CD8-positive, alpha-beta memory T cell (primary cell): ENCODE data around the gene NUDT19. TPM values are rescaled to one million over a fixed set of nuclear protein-coding genes. Genes with fewer than 3 reads are reported as not detected.
"Not testable (repeated sequence)": the region's sequence is repeated elsewhere in the genome, so short reads cannot be mapped to it uniquely, and the experiment has no call there.

ENCODE experiments used
- CTCF ChIA-PET: fragments of 350-600 bp; sonication (Branson Sonifier 250); formaldehyde crosslinking; loops from one replicate; lab custom pipeline; 2021; ENCODE audit warnings: antibody characterized with exemption; lab: Charles Lee
- POLR2A ChIA-PET: fragments of 350-600 bp; sonication (Branson Sonifier 250); formaldehyde crosslinking; loops from one replicate; lab custom pipeline; 2021; ENCODE audit warnings: antibody characterized with exemption; lab: Charles Lee
- DNase-seq, 5 donors: peaks; one replicate each; pipeline versions ENCODE4 v3.0.0 to v3.0.0-alpha.2; 2020 to 2022; ENCODE audit warnings: mixed read lengths in 1 of 5
- H3K27ac ChIP-seq: one replicate; pipeline ENCODE4 v1.7.0; 2013; ENCODE audit warnings: low read depth, mild to moderate bottlenecking, low read length, moderate library complexity
- H3K27me3 ChIP-seq: 2 replicates; pipeline ENCODE4 v1.7.0; 2013; ENCODE audit warnings: low read length, mild to moderate bottlenecking; ENCODE audit not compliant: insufficient read depth, poor library complexity, severe bottlenecking
- H3K36me3 ChIP-seq: 2 replicates; pipeline ENCODE4 v1.7.0; 2013; ENCODE audit warnings: mild to moderate bottlenecking, low read length, moderate library complexity; ENCODE audit not compliant: insufficient read depth
- H3K4me1 ChIP-seq: 2 replicates; pipeline ENCODE4 v1.7.0; 2013; ENCODE audit warnings: mild to moderate bottlenecking, low read length, moderate library complexity; ENCODE audit not compliant: insufficient read depth
- H3K4me3 ChIP-seq: 2 replicates; pipeline ENCODE4 v1.7.0; 2013; ENCODE audit warnings: mild to moderate bottlenecking, low read length
- H3K9me3 ChIP-seq: 2 replicates; pipeline ENCODE4 v1.7.0; 2013; ENCODE audit warnings: mild to moderate bottlenecking, low read length
- H3K27ac Mint-ChIP-seq, 8 donors: one replicate each; pipeline ENCODE4 v1.8.0; 2020 to 2021; ENCODE audit warnings: mixed read lengths in 8 of 8, mild to moderate bottlenecking in 6 of 8, inconsistent platforms in 3 of 8, moderate library complexity in 3 of 8
- H3K27me3 Mint-ChIP-seq, 2 donors: one replicate each; pipeline ENCODE4 v1.8.0; 2020 to 2021; ENCODE audit warnings: mixed read lengths in 2 of 2, mild to moderate bottlenecking in 1 of 2, moderate library complexity in 1 of 2
- H3K36me3 Mint-ChIP-seq, 3 donors: one replicate each; pipeline ENCODE4 v1.8.0; 2020 to 2021; ENCODE audit warnings: mixed read lengths in 3 of 3, inconsistent platforms in 1 of 3, mild to moderate bottlenecking in 1 of 3
- H3K4me1 Mint-ChIP-seq, 3 donors: one replicate each; pipeline ENCODE4 v1.8.0; 2020 to 2021; ENCODE audit warnings: mixed read lengths in 3 of 3, inconsistent platforms in 1 of 3, mild to moderate bottlenecking in 1 of 3
- H3K4me3 Mint-ChIP-seq, 7 donors: one replicate each; pipeline ENCODE4 v1.8.0; 2020 to 2021; ENCODE audit warnings: mixed read lengths in 7 of 7, mild to moderate bottlenecking in 6 of 7, moderate library complexity in 4 of 7, inconsistent platforms in 2 of 7
- H3K9me3 Mint-ChIP-seq, 5 donors: one replicate each; pipeline ENCODE4 v1.8.0; 2020 to 2022; ENCODE audit warnings: mixed read lengths in 5 of 5, mild to moderate bottlenecking in 3 of 5, moderate library complexity in 2 of 5, inconsistent platforms in 1 of 5
- polyA plus RNA-seq: library from polyadenylated mRNA; unstranded; fragments of 300-500 nt; fragmentation: Illumina TruSeq; gene quantifications from one replicate; pipeline ENCODE4 v1.2.3, GENCODE V29; 2021
- total RNA-seq, 2 experiments: library from RNA; stranded (reverse); gene quantifications; one replicate each; pipeline ENCODE4 v1.2.3, GENCODE V29; 2021

The NUDT19 gene
- total RNA-seq = 10 to 100 TPM; 19.5 to 20.6 TPM
- polyA plus RNA-seq = 5.0 TPM

DNA sequence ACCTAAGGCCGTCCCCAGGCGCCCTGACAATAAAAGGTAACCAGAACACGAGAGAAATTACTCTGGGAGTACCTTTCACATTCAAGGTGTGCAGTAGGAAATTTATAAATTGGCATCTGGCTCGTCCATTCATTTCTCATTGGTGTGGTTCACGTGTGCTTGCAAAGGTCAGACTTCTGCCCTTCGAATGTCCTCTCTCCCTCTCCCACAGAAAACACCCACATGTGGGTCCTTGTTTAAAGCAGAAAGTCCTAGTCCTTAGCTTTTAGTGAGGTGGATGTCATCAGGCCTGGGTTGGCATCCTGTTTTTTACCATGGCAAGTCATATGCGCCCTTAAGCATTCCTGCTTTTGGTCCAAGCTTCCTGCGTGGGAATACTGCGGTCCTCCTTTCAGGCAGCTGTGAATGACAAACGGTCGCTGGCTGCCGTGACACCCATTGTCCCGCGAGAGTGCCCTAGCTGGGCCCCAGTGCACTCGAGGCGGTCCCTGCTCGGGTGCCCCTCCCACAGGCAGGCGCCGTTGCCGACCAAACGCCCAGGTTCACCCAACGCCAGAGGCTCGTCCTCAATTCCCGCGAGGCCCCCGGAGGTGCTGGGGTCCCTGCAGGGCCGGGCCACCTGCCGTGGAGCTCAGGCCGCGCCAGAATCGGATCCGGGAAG lies at the start of gene NUDT19:
Gene NUDT19 (plus strand): TSS at position 531 of the 661 bp plus-strand sequence. CDS start 140 bp downstream, outside the sequence.
- Histone ChIP-seq H3K4me1 (peaks cover 42% of the 10 kb centered on the region), H3K27ac (peak within 1 kb of the TSS; percentile 77), H3K27me3 (no peaks in the 10 kb centered on the region), H3K4me3 (peak within 1 kb of the TSS; percentile 76), H3K36me3 (no peaks in the 10 kb centered on the region), H3K9me3 (no peaks in the 10 kb centered on the region)
- no peaks in the 10 kb centered on the region for H3K27me3 Mint-ChIP-seq
- H3K4me1 Mint-ChIP-seq = peaks cover 47 to 57% (median 52%) of the 10 kb centered on the region in 3 donors
- ChIA-PET CTCF (interaction anchor here (0.6 to 1.4 kb wide), 4 partner anchors 9 to 96 kb away, joined by 3 to 5 read pairs (median 4); no protein-coding TSS in a partner anchor), POLR2A (interaction anchor here (0.8 to 1.4 kb wide), 4 partner anchors 10 to 485 kb away, joined by 4 to 25 read pairs (median 5); partner anchors contain the start of genes ANKRD27 and RGS9BP)
- peaks cover 0 to 30% (median 3%) of the 10 kb centered on the region in 3 donors for H3K36me3 Mint-ChIP-seq
- no peaks in the 10 kb centered on the region for H3K9me3 Mint-ChIP-seq
- DNase-seq = peak; percentile 50 to 85 (median 67)
- H3K27ac Mint-ChIP-seq = peak within 1 kb of the TSS; percentile 87 to 100 (median 97)
- peak within 1 kb of the TSS; percentile 88 to 97 (median 95) for H3K4me3 Mint-ChIP-seq

DNA sequence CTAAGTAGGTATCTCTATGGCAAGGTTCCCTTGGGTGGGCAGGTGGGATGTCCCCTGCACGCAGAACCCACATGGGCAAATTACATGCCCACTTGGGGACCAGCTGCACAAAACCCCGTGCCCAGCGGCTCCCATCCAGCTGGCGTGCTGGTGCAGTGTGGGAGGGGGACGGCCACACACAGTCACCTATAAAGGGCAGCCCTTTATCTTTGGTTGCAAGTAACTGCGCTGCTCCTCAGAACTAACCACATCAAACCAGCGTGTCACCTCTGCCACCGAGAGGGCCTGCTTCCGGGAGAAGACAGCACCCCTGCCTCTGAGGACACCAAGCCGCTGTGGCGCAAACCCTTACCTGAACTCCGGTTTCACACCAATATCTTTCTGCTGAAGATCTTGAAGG lies 48.9 kb upstream of the NUDT19 start:
- peak overlapping the region; percentile 24 to 76 (median 67) for H3K4me3 Mint-ChIP-seq
- peaks cover 27 to 33% (median 32%) of the 10 kb centered on the region in 3 donors for H3K4me1 Mint-ChIP-seq
- Histone ChIP-seq H3K27me3 (no peaks in the 10 kb centered on the region), H3K27ac (no peak overlapping the region), H3K9me3 (no peaks in the 10 kb centered on the region), H3K4me1 (peaks cover 24% of the 10 kb centered on the region), H3K4me3 (no peak overlapping the region), H3K36me3 (peaks cover 21% of the 10 kb centered on the region)
- ChIA-PET CTCF (interaction anchor here (0.6 kb wide), 1 partner anchor 151 kb away, joined by 3 read pairs; no protein-coding TSS in a partner anchor), POLR2A (interaction anchor here (0.6 kb wide), 1 partner anchor 151 kb away, joined by 9 read pairs; no protein-coding TSS in a partner anchor)
- H3K36me3 Mint-ChIP-seq = peaks cover 6 to 76% (median 18%) of the 10 kb centered on the region in 3 donors
- peak; percentile 26 to 79 (median 75) for DNase-seq
- no peaks in the 10 kb centered on the region for H3K27me3 Mint-ChIP-seq
- no peaks in the 10 kb centered on the region for H3K9me3 Mint-ChIP-seq
- peak overlapping the region; percentile 31 to 95 (median 80) for H3K27ac Mint-ChIP-seq

GRCh38 chr19:32646556-32646955 lies 45.1 kb upstream of the NUDT19 start:
- no peak for DNase-seq
- no peaks in the 10 kb centered on the region for H3K27me3 Mint-ChIP-seq
- Histone ChIP-seq H3K4me3 (no peak overlapping the region), H3K36me3 (peaks cover 4% of the 10 kb centered on the region), H3K9me3 (no peaks in the 10 kb centered on the region), H3K27me3 (no peaks in the 10 kb centered on the region), H3K4me1 (peaks cover 24% of the 10 kb centered on the region), H3K27ac (no peak overlapping the region)
- H3K27ac Mint-ChIP-seq = no peak overlapping the region
- peaks cover 27 to 32% (median 30%) of the 10 kb centered on the region in 3 donors for H3K4me1 Mint-ChIP-seq
- ChIA-PET CTCF (no interaction called here), POLR2A (no interaction called here)
- H3K4me3 Mint-ChIP-seq = peak overlapping the region in 1 of 7 donors; percentile 41
- no peaks in the 10 kb centered on the region for H3K9me3 Mint-ChIP-seq
- H3K36me3 Mint-ChIP-seq = peaks cover 0 to 72% (median 17%) of the 10 kb centered on the region in 3 donors

- DNase-seq = no peak
- H3K4me3 Mint-ChIP-seq = no peak overlapping the region
- H3K4me3 ChIP-seq = no peak overlapping the region
- H3K27me3 Mint-ChIP-seq = no peaks in the 10 kb centered on the region
- no peak overlapping the region for H3K27ac ChIP-seq
- H3K36me3 ChIP-seq = peaks cover 4% of the 10 kb centered on the region
- H3K27ac Mint-ChIP-seq = peak overlapping the region in 3 of 8 donors; percentile 33 to 88 (median 74)
- H3K4me1 Mint-ChIP-seq = peaks cover 20 to 28% (median 24%) of the 10 kb centered on the region in 3 donors
- H3K9me3 ChIP-seq = no peaks in the 10 kb centered on the region
- ChIA-PET POLR2A (no interaction called here), CTCF (interaction anchor here (0.9 kb wide), 1 partner anchor 14 kb away, joined by 3 read pairs; no protein-coding TSS in a partner anchor)
- H3K27me3 ChIP-seq = no peaks in the 10 kb centered on the region
- H3K4me1 ChIP-seq = peaks cover 21% of the 10 kb centered on the region
- H3K9me3 Mint-ChIP-seq = no peaks in the 10 kb centered on the region
- H3K36me3 Mint-ChIP-seq = peaks cover 0 to 70% (median 11%) of the 10 kb centered on the region in 3 donors
These were observed 44.3 kb upstream of the NUDT19 start for GRCh38 chr19:32647361-32647760.

- POLR2A ChIA-PET = no interaction called here
- no peak for DNase-seq
- Mint-ChIP-seq H3K9me3 (no peaks in the 10 kb centered on the region), H3K4me3 (no peak overlapping the region), H3K36me3 (peaks cover 0 to 64% (median 11%) of the 10 kb centered on the region in 3 donors), H3K27ac (no peak overlapping the region), H3K4me1 (peaks cover 0 to 10% (median under 1%) of the 10 kb centered on the region in 3 donors), H3K27me3 (no peaks in the 10 kb centered on the region)
- no peaks in the 10 kb centered on the region for H3K9me3 ChIP-seq
- no peaks in the 10 kb centered on the region for H3K4me1 ChIP-seq
- H3K4me3 ChIP-seq = no peak overlapping the region
- peaks cover 4% of the 10 kb centered on the region for H3K36me3 ChIP-seq
- no peak overlapping the region for H3K27ac ChIP-seq
- CTCF ChIA-PET = interaction anchor here (1.2 kb wide), 1 partner anchor 10 kb away, joined by 3 read pairs; no protein-coding TSS in a partner anchor
- H3K27me3 ChIP-seq = no peaks in the 10 kb centered on the region
These were observed 41.9 kb upstream of the NUDT19 start for GRCh38 chr19:32649751-32650150.

DNA sequence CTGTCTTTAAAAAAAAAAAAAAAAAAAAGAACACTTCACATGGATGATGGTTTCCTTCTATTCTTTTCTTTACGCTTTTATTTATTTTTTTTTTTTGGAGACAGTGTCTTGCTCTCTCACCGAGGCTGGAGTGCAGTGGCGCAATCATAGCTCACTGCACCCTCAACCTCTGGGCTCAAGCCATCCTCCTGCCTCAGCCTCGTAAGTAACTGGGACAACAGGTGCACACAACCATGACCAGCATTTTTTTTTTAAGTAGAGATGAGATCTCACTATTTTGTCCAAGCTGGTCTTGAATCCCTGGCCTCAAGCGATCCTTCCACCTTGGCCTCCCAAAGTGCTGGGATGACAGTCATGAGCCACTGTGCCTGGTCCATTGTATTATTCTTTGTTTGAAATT lies 41.0 kb upstream of the NUDT19 start:
- Mint-ChIP-seq H3K4me3 (no peak overlapping the region), H3K9me3 (no peaks in the 10 kb centered on the region), H3K4me1 (peaks cover 0 to 10% (median 0%) of the 10 kb centered on the region in 3 donors), H3K36me3 (peaks cover 0 to 70% (median 12%) of the 10 kb centered on the region in 3 donors), H3K27ac (peak overlapping the region in 1 of 8 donors; percentile 38), H3K27me3 (no peaks in the 10 kb centered on the region)
- H3K27ac ChIP-seq = no peak overlapping the region
- no peaks in the 10 kb centered on the region for H3K9me3 ChIP-seq
- DNase-seq = no peak
- no peaks in the 10 kb centered on the region for H3K27me3 ChIP-seq
- peaks cover 4% of the 10 kb centered on the region for H3K36me3 ChIP-seq
- no peaks in the 10 kb centered on the region for H3K4me1 ChIP-seq
- no peak overlapping the region for H3K4me3 ChIP-seq
- ChIA-PET CTCF (no interaction called here), POLR2A (no interaction called here)

GRCh38 chr19:32651729-32652140 lies 39.9 kb upstream of the NUDT19 start:
- H3K9me3 ChIP-seq = no peaks in the 10 kb centered on the region
- Mint-ChIP-seq H3K36me3 (peaks cover 0 to 73% (median 14%) of the 10 kb centered on the region in 3 donors), H3K9me3 (no peaks in the 10 kb centered on the region), H3K27me3 (no peaks in the 10 kb centered on the region), H3K4me3 (no peak overlapping the region), H3K4me1 (peaks cover 0 to 9% (median 0%) of the 10 kb centered on the region in 3 donors), H3K27ac (peak overlapping the region in 1 of 8 donors; percentile 29)
- H3K27me3 ChIP-seq = no peaks in the 10 kb centered on the region
- no peak overlapping the region for H3K4me3 ChIP-seq
- CTCF ChIA-PET = no interaction called here
- no peak overlapping the region for H3K27ac ChIP-seq
- H3K4me1 ChIP-seq = no peaks in the 10 kb centered on the region
- POLR2A ChIA-PET = no interaction called here
- peaks cover 4% of the 10 kb centered on the region for H3K36me3 ChIP-seq
- no peak for DNase-seq

DNA sequence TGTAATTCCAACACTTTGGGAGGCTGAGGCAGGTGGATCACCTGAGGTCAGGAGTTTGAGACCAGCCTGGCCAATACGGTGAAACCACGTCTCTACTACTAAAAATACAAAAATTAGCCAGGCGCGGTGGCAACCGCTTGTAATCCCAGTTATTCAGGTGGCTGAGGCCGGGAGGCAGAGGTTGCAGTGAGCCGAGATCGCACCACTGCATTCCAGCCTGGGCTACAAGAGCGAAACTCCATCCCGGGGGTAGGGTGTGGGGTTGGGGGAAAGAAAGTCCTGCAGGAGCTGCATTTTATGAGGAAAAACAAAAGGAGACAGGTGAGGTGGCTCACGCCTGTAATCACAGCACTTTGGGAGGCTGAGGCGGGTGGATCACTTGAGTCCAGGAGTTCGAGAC lies 39.3 kb upstream of the NUDT19 start:
- H3K27me3 ChIP-seq, H3K4me3 Mint-ChIP-seq, H3K36me3 ChIP-seq, H3K4me3 ChIP-seq, H3K27me3 Mint-ChIP-seq, H3K9me3 Mint-ChIP-seq, POLR2A ChIA-PET, H3K4me1 Mint-ChIP-seq, DNase-seq, H3K27ac ChIP-seq, CTCF ChIA-PET, H3K4me1 ChIP-seq, H3K9me3 ChIP-seq: not testable (repeated sequence)
- Mint-ChIP-seq H3K27ac (peak overlapping the region in 1 of 8 donors; percentile 64), H3K36me3 (peaks cover 0 to 70% (median 9%) of the 10 kb centered on the region in 3 donors)
